ENCODE measurements around the gene MCOLN2.
"Not testable (repeated sequence)": the region's sequence is repeated elsewhere in the genome, so short reads cannot be mapped to it uniquely, and the experiment has no call there.

MCOLN2 gene

GRCh38 chr1:84996846-84997666 is at the start of gene MCOLN2:
TSS of gene MCOLN2 (minus strand) at chr1:84997113. CDS start at chr1:84996872, 241 bp downstream.
- peak; percentile 65 for DNase-seq

- no peak for DNase-seq
These were observed 45.5 kb upstream of the MCOLN2 start for GRCh38 chr1:85042413-85042812.

- DNase-seq = no peak
These were observed 44.9 kb upstream of the MCOLN2 start for GRCh38 chr1:85041793-85042192.

GRCh38 chr1:85033221-85033620 is 36.3 kb upstream of the MCOLN2 start:
- DNase-seq = no peak

- DNase-seq = no peak
These were observed 33.6 kb upstream of the MCOLN2 start for GRCh38 chr1:85030536-85030935.

GRCh38 chr1:85028151-85028550 is 31.2 kb upstream of the MCOLN2 start:
- DNase-seq = no peak

- peak; percentile 45 for DNase-seq
These were observed 30.5 kb upstream of the MCOLN2 start for GRCh38 chr1:85027242-85027983.

- DNase-seq = no peak
These were observed 29.0 kb upstream of the MCOLN2 start for GRCh38 chr1:85025940-85026339.

GRCh38 chr1:85024736-85025135 is 27.8 kb upstream of the MCOLN2 start:
- DNase-seq = no peak

GRCh38 chr1:85022700-85023099 is 25.8 kb upstream of the MCOLN2 start:
- DNase-seq = peak; percentile 5

- DNase-seq = no peak
These were observed 23.1 kb upstream of the MCOLN2 start for GRCh38 chr1:85019994-85020393.

- no peak for DNase-seq
These were observed 18.9 kb upstream of the MCOLN2 start for GRCh38 chr1:85015826-85016225.

GRCh38 chr1:85005641-85006040 is 8.7 kb upstream of the MCOLN2 start:
- DNase-seq = peak; percentile 8

- DNase-seq = no peak
These were observed 4.8 kb upstream of the MCOLN2 start for GRCh38 chr1:85001742-85002141.

GRCh38 chr1:84998642-84999280 is 1.8 kb upstream of the MCOLN2 start:
- DNase-seq = peak; percentile 52

GRCh38 chr1:84997667-84998600 is 1.0 kb upstream of the MCOLN2 start:
- DNase-seq = peak; percentile 10

GRCh38 chr1:84995484-84996334 is 1.2 kb downstream of the MCOLN2 start:
- peak; percentile 33 for DNase-seq

- DNase-seq = no peak
These were observed 5.6 kb downstream of the MCOLN2 start for GRCh38 chr1:84991097-84991920.

GRCh38 chr1:84988588-84988987 is 8.3 kb downstream of the MCOLN2 start:
- peak; percentile 23 for DNase-seq

- not testable (repeated sequence) for DNase-seq
These were observed 10.4 kb downstream of the MCOLN2 start for GRCh38 chr1:84986561-84986960.

- DNase-seq = no peak
These were observed 11.5 kb downstream of the MCOLN2 start for GRCh38 chr1:84985365-84985764.

Data from CD4-positive, alpha-beta T cell treated with Interleukin-10 for 1 hour (primary cell).